T47D (cell line): ENCODE results near the gene PKN1.
"Not testable (repeated sequence)": the region's sequence is repeated elsewhere in the genome, so short reads cannot be mapped to it uniquely, and the experiment has no call there.

ENCODE experiments used
- DNase-seq, 2 experiments: peaks; one replicate each; pipeline versions ENCODE4 v3.0.0 to v3.0.0-alpha.2; 2011 to 2012; ENCODE audit warnings: low read depth in 1 of 2, low spot score in 1 of 2
- JUND ChIP-seq: IDR thresholded peaks from 2 replicates; pipeline ENCODE4 v1.6.1; 2012; ENCODE audit warnings: low read depth
- in situ Hi-C: cut with HindIII; loops from 2 replicates; pipeline ENCODE4 v1.10.0; 2016; ENCODE audit warnings: low sequenced_read_pairs, low pct_unique_long_range_greater_than_20kb

The PKN1 gene

GRCh38 chr19:14497228-14497921, 64.3 kb downstream of the PKN1 start:
- in situ Hi-C loops = no loop called here

GRCh38 chr19:14502334-14503092, 69.4 kb downstream of the PKN1 start:
- TF ChIP-seq JUND = no peak
- peak in 1 of 2 experiments; percentile 82 for DNase-seq
- in situ Hi-C loops = no loop called here

More at GRCh38 chr19:14497228-14497921, 64.3 kb downstream of the PKN1 start:
- DNase-seq = peak in 1 of 2 experiments; percentile 52
- no peak for TF ChIP-seq JUND

GRCh38 chr19:14503285-14503684, 70.2 kb downstream of the PKN1 start:
- no peak for TF ChIP-seq JUND

DNA sequence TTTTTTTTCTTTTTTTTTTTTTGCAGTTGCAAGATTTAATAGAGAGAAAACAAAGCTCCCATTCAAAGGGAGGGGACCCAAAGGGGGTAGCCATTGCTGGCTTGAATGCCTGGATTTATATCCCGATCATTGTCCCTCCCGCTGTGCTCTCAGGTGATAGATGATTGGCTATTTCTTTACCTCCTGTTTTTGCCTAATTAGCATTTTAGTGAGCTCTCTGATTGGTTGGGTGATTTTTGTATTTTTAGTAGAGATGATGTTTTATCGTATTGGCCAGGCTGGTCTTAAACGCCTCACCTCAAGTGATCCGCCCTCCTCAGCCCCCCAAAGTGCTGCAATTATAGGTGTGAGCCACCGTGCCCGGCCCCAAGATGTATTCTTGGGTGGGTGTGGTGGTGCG, 71.5 kb downstream of the PKN1 start:
- DNase-seq, in situ Hi-C loops: not testable (repeated sequence)

More at GRCh38 chr19:14503285-14503684, 70.2 kb downstream of the PKN1 start:
- DNase-seq = no peak
- in situ Hi-C loops = no loop called here

DNA sequence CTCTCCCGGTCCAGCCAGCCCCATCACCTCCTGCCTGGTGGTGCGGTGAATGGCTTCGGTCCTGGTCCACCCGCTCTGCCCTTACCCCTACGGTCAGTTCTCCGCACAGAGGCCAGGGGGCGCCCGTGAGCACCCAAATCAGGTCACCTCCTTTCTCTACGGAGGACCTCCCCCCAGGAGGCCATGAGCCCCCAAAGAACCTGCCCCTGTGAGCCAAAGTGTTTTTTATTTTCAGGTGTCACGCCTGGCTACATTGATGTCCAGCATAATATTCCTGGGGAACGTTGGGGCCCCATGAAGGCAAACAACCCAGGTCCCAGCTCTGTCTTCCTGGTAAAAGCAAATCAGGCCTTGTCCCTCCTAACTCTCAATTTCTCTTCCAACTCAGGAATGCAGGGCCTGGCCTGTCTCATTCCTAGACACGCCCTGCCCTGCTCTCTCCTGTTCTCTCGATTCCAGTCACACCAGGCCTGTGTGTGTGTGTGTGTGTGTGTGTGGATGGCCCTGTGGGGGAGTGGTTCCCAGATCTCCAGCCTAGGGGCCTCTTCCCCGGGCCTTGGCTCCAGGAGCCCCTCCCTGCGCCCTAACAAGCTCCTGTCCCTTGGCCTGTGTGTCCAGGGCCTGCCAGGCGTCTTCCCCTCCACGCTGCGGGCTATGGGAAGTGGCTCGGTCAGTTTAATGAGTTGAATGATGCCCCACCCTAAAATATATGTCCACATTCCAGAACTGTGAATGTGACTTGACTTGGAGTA, 72.6 kb downstream of the PKN1 start:
- in situ Hi-C loops = no loop called here
- TF ChIP-seq JUND = no peak
- DNase-seq = peak in 1 of 2 experiments; percentile 89

DNA sequence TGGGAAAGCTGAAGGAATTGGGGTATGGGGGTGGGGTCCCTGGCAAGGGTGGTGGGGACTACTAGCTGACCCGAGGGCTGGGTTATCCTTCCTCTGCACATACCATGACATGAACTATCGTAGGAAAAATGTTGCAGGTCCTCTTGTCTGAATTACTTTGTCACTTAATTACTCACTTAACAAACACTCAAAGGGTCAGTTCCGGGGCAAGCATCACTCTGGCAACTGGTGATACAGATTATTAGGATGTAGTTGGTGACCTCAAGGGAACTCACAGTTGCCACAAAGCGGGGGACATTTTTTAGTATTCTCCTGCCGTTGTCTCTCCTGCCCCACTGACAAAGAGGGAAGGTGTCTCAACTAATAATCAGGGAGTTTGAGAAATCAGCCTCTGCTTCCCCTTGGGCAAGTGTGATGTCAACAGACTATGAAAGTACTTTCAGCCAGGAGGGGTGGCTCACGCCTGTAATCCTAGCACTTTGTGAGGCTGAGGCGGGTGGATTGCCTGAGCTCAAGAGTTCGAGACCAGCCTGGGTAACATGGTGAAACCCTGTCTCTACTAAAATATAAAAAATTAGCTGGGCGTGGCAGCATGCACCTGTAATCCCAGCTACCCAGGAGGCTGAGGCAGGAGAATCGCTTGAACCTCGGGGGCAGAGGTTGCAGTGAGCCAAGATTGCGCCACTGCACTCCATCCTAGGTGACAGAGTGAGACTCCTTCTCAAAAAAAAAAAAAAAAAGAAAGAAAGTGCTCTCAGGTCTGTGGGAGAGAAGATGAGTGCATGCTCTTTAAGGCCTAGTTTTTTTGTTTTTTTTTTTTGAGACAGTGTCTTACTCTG, 74.8 kb downstream of the PKN1 start:
- in situ Hi-C loops = no loop called here
- no peak for TF ChIP-seq JUND
- peak in 1 of 2 experiments; percentile 46 for DNase-seq

GRCh38 chr19:14510311-14511228, 77.5 kb downstream of the PKN1 start:
- no peak for TF ChIP-seq JUND
- in situ Hi-C loops = no loop called here
- no peak for DNase-seq

DNA sequence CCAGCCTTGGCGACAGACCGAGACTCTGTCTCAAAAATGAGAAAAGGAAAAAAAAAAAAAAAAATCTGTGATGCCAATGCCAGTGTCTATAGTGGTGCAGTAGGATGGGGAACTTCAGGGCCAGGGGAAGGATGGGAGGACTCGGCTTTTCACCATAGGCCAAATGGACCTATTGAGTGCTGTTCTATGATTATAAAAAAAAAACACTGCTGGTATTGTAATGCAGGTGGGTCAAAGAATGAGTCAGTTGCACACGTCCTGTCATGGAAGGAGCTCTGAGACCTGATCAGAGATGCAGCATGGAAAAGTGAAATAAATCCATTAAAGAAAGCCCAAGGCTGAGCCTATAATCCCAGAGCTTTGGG, 78.1 kb downstream of the PKN1 start:
- TF ChIP-seq JUND = no peak
- no peak for DNase-seq
- in situ Hi-C loops = no loop called here

DNA sequence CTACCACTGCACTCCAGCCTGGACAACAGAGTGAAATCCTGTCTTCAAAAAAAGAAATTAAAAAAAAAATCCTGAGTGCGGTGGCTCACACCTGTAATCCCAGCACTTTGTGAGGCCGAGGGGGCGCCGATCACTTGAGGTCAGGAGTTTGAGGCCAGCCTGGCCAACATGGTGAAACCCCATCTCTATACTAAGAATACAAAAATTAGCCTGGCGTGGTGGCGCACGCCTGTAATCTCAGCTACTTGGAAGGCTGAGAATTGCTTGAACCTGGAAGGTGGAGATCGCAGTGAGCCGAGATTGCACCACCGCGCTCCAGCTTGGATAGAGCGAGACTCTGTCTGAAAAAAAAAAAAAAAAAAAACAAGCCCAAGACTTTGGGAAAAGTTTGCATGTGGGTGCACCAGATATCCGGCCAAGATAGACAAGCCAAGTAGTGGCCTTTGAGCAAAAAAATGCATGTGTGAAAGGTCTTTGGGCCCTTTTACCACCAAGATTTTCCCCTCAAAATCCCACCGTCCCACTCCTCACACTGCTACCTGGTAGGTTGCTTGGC, 79.4 kb downstream of the PKN1 start:
- DNase-seq = no peak
- in situ Hi-C loops = no loop called here
- no peak for TF ChIP-seq JUND

GRCh38 chr19:14514215-14514863, 81.2 kb downstream of the PKN1 start:
- in situ Hi-C loops = no loop called here
- DNase-seq = no peak
- no peak for TF ChIP-seq JUND
